HEK293 (cell line): Measurements from ENCODE around the gene KCNQ1.

Experiments used
- KLF1 ChIP-seq: fragments of 450-650 bp; formaldehyde crosslinking; IDR thresholded peaks from 2 replicates; pipeline ENCODE4 v1.5.1; 2016; ENCODE audit warnings: missing biosample characterization, missing genetic modification characterization
- SP7 ChIP-seq: fragments of 450-650 bp; formaldehyde crosslinking; IDR thresholded peaks from 2 replicates; pipeline ENCODE4 v1.5.1; 2016; ENCODE audit warnings: missing biosample characterization, missing genetic modification characterization
- YY1 ChIP-seq: fragments of 450-650 bp; formaldehyde crosslinking; IDR thresholded peaks from 2 replicates; pipeline ENCODE4 v1.5.1; 2018; ENCODE audit warnings: missing biosample characterization, missing genetic modification characterization
- ZBTB20 ChIP-seq: fragments of 450-650 bp; formaldehyde crosslinking; IDR thresholded peaks from 2 replicates; pipeline ENCODE4 v1.5.1; 2016; ENCODE audit warnings: missing biosample characterization, missing genetic modification characterization
- ZNF155 ChIP-seq: fragments of 450-650 bp; formaldehyde crosslinking; IDR thresholded peaks from 2 replicates; pipeline ENCODE4 v1.5.1; 2016; ENCODE audit warnings: missing biosample characterization, missing genetic modification characterization
- ZNF211 ChIP-seq: fragments of 450-650 bp; formaldehyde crosslinking; IDR thresholded peaks from 2 replicates; pipeline ENCODE4 v1.5.1; 2016; ENCODE audit warnings: low read depth, missing biosample characterization, missing genetic modification characterization
- ZNF23 ChIP-seq: fragments of 450-650 bp; formaldehyde crosslinking; IDR thresholded peaks from 2 replicates; pipeline ENCODE4 v1.5.1; 2016; ENCODE audit warnings: missing biosample characterization, missing genetic modification characterization, borderline replicate concordance
- ZNF394 ChIP-seq: fragments of 450-650 bp; formaldehyde crosslinking; IDR thresholded peaks from 2 replicates; pipeline ENCODE4 v1.5.1; 2016; ENCODE audit warnings: missing biosample characterization, missing genetic modification characterization, mild to moderate bottlenecking, moderate library complexity, borderline replicate concordance
- ZNF416 ChIP-seq: fragments of 450-650 bp; formaldehyde crosslinking; IDR thresholded peaks from 2 replicates; pipeline ENCODE4 v1.5.1; 2016; ENCODE audit warnings: missing biosample characterization, missing genetic modification characterization
- ZNF610 ChIP-seq: fragments of 450-650 bp; formaldehyde crosslinking; IDR thresholded peaks from 2 replicates; pipeline ENCODE4 v1.5.1; 2016; ENCODE audit warnings: missing biosample characterization, missing genetic modification characterization, borderline replicate concordance
- ZNF747 ChIP-seq: fragments of 450-650 bp; formaldehyde crosslinking; IDR thresholded peaks from 2 replicates; pipeline ENCODE4 v1.5.1; 2016; ENCODE audit warnings: missing biosample characterization, missing genetic modification characterization
- TF ChIP-seq, protein P1 (sequence below): fragments of 450-650 bp; formaldehyde crosslinking; IDR thresholded peaks from 2 replicates; pipeline ENCODE4 v1.5.1; 2016; ENCODE audit warnings: missing biosample characterization, missing genetic modification characterization
- TF ChIP-seq, protein P2 (sequence below): IDR thresholded peaks from 2 replicates; pipeline ENCODE4 v1.6.1; 2011; ENCODE audit warnings: mild to moderate bottlenecking, low read depth, low read length, borderline replicate concordance

DNA sequence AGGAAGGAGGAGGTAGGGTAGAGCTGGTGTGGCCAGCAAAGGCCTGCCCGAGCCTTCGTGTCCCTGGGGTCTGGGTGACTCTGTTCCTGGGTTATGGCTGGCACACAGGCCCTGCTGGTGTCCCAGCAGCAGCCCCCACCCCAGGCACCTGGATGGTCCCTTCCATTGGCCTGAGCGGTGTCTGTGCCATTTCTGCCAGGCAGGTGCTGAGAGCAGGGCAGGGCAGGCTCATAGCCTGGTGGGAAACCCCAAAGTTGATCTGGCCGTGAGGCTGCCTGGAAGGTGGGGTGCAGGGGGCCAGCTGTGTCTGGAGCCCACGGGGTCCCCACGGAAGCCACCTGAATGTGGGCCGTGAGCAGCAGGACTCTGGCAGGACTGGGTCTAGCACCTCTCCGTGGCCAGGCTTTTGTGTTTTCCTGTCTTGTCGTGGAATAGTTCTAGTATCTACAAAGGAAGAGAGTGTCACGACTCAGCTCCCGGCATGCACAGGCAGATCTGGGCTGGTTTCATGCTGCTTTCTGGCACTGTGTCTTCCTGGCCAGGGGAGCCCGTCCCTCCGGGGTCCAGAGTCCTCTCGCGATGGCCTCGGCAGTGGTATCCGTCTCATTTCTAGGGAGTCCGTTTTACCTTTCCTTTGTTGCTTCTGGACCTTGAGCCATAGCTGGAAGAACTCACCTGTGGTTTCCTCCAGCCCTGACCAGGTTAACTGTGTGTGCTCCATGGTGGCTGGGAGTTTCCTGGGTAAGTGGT, 83.7 kb downstream of the KCNQ1 start:
- TF ChIP-seq, protein P1, sequence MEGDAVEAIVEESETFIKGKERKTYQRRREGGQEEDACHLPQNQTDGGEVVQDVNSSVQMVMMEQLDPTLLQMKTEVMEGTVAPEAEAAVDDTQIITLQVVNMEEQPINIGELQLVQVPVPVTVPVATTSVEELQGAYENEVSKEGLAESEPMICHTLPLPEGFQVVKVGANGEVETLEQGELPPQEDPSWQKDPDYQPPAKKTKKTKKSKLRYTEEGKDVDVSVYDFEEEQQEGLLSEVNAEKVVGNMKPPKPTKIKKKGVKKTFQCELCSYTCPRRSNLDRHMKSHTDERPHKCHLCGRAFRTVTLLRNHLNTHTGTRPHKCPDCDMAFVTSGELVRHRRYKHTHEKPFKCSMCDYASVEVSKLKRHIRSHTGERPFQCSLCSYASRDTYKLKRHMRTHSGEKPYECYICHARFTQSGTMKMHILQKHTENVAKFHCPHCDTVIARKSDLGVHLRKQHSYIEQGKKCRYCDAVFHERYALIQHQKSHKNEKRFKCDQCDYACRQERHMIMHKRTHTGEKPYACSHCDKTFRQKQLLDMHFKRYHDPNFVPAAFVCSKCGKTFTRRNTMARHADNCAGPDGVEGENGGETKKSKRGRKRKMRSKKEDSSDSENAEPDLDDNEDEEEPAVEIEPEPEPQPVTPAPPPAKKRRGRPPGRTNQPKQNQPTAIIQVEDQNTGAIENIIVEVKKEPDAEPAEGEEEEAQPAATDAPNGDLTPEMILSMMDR (tag by site-specific recombination): no peak
- no peak for TF ChIP-seq YY1 (tag by site-specific recombination)
- no peak for TF ChIP-seq ZNF155
- no peak for TF ChIP-seq ZNF23
- no peak for TF ChIP-seq ZBTB20 (tag by site-specific recombination)
- TF ChIP-seq ZNF610: no peak
- TF ChIP-seq ZNF747 (tag by site-specific recombination): no peak
- TF ChIP-seq SP7 (tag by site-specific recombination): no peak
- no peak for TF ChIP-seq ZNF211 (tag by site-specific recombination)
- TF ChIP-seq, protein P2, sequence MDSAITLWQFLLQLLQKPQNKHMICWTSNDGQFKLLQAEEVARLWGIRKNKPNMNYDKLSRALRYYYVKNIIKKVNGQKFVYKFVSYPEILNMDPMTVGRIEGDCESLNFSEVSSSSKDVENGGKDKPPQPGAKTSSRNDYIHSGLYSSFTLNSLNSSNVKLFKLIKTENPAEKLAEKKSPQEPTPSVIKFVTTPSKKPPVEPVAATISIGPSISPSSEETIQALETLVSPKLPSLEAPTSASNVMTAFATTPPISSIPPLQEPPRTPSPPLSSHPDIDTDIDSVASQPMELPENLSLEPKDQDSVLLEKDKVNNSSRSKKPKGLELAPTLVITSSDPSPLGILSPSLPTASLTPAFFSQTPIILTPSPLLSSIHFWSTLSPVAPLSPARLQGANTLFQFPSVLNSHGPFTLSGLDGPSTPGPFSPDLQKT: no peak
- TF ChIP-seq ZNF394 (tag by site-specific recombination): no peak
- no peak for TF ChIP-seq ZNF416 (tag by site-specific recombination)
- no peak for TF ChIP-seq KLF1 (tag by site-specific recombination)
